GM12872 (cell line): Measurements from ENCODE around the gene UPK3A.

Experiments
- CTCF ChIP-seq: IDR thresholded peaks from 3 replicates; pipeline ENCODE4 v1.5.1; 2011; ENCODE audit warnings: low read depth, mild to moderate bottlenecking, low read length, moderate library complexity; ENCODE audit not compliant: insufficient read depth

Gene UPK3A

GRCh38 chr22:45324311-45324711, 39.6 kb downstream of the UPK3A start:
- TF ChIP-seq CTCF: no peak

- no peak for TF ChIP-seq CTCF
Observed at GRCh38 chr22:45328822-45329529, 44.2 kb downstream of the UPK3A start.

GRCh38 chr22:45329530-45329936, 44.8 kb downstream of the UPK3A start:
- TF ChIP-seq CTCF: no peak

- no peak for TF ChIP-seq CTCF
Observed at GRCh38 chr22:45330548-45330947, 45.8 kb downstream of the UPK3A start.

GRCh38 chr22:45331486-45331885, 46.7 kb downstream of the UPK3A start:
- no peak for TF ChIP-seq CTCF

GRCh38 chr22:45332001-45332400, 47.3 kb downstream of the UPK3A start:
- TF ChIP-seq CTCF: no peak

- TF ChIP-seq CTCF: no peak
Observed at GRCh38 chr22:45334068-45334467, 49.3 kb downstream of the UPK3A start.
